SK-N-MC (cell line): ENCODE results near the gene IRF4.
"Not testable (repeated sequence)": the region's sequence is repeated elsewhere in the genome, so short reads cannot be mapped to it uniquely, and the experiment has no call there.

Experiments
- DNase-seq: peaks from one replicate; pipeline ENCODE4 v3.0.0-alpha.2; 2011; ENCODE audit warnings: low read depth, low spot score
- H3K27ac ChIP-seq: fragments of 200-600 bp; sonication (generic); 2 replicates; pipeline ENCODE4 v1.5.1; 2016; ENCODE audit warnings: mixed run types
- H3K36me3 ChIP-seq: fragments of 200-600 bp; sonication (generic); 2 replicates; pipeline ENCODE4 v1.6.1; 2017; ENCODE audit warnings: antibody characterized with exemption, low read length, mixed read lengths; ENCODE audit not compliant: insufficient read depth
- H3K4me3 ChIP-seq: fragments of 200-600 bp; sonication (generic); 2 replicates; pipeline ENCODE4 v1.5.1; 2016
- H3K9ac ChIP-seq: fragments of 200-600 bp; sonication (generic); 2 replicates; pipeline ENCODE4 v1.8.0; 2017; ENCODE audit warnings: mixed run types, mixed read lengths; ENCODE audit not compliant: insufficient read length
- H3K9me3 ChIP-seq: fragments of 200-600 bp; sonication (generic); 2 replicates; pipeline ENCODE4 v1.6.1; 2017; ENCODE audit warnings: low read depth, mild to moderate bottlenecking, antibody characterized with exemption, low read length, moderate library complexity, mixed read lengths
- EZH2 ChIP-seq: fragments of 200-600 bp; sonication (generic); IDR thresholded peaks from one replicate; pipeline ENCODE4 v1.6.1; 2017; ENCODE audit warnings: antibody characterized with exemption
- FOXP2 ChIP-seq: optimal IDR thresholded peaks from 2 replicates; pipeline ENCODE3; 2011; ENCODE audit warnings: mild to moderate bottlenecking, moderate library complexity; ENCODE audit not compliant: insufficient read depth; ENCODE audit errors: extremely low read length, control extremely low read depth
- POLR2AphosphoS5 ChIP-seq: IDR thresholded peaks from 2 replicates; pipeline ENCODE4 v1.6.1; 2012; ENCODE audit warnings: mild to moderate bottlenecking, low read depth, low read length, borderline replicate concordance

The IRF4 gene

GRCh38 chr6:414447-414846 lies 22.9 kb downstream of the IRF4 start:
- H3K27ac ChIP-seq: no peak overlapping the region
- TF ChIP-seq POLR2AphosphoS5: no peak
- H3K9ac ChIP-seq: no peak overlapping the region
- no peaks in the 10 kb centered on the region for H3K9me3 ChIP-seq
- no peak overlapping the region for H3K4me3 ChIP-seq
- no peak for DNase-seq
- no peaks in the 10 kb centered on the region for H3K36me3 ChIP-seq

- TF ChIP-seq FOXP2 (no peak), POLR2AphosphoS5 (no peak), EZH2 (no peak)
- Histone ChIP-seq H3K9me3 (no peaks in the 10 kb centered on the region), H3K9ac (no peak overlapping the region), H3K36me3 (no peaks in the 10 kb centered on the region), H3K4me3 (no peak overlapping the region), H3K27ac (no peak overlapping the region)
- DNase-seq: no peak
Measured at GRCh38 chr6:415087-415486, 23.5 kb downstream of the IRF4 start.

- DNase-seq: no peak
- Histone ChIP-seq H3K36me3 (no peaks in the 10 kb centered on the region), H3K9me3 (no peaks in the 10 kb centered on the region)
Measured at GRCh38 chr6:421211-421610, 29.7 kb downstream of the IRF4 start.

GRCh38 chr6:422433-423054 lies 31.0 kb downstream of the IRF4 start:
- no peak for TF ChIP-seq POLR2AphosphoS5
- no peak for TF ChIP-seq FOXP2
- no peak for TF ChIP-seq EZH2
- Histone ChIP-seq H3K9me3 (no peaks in the 10 kb centered on the region), H3K9ac (no peak overlapping the region), H3K4me3 (no peak overlapping the region), H3K27ac (no peak overlapping the region), H3K36me3 (no peaks in the 10 kb centered on the region)
- no peak for DNase-seq

More at GRCh38 chr6:421211-421610, 29.7 kb downstream of the IRF4 start:
- Histone ChIP-seq H3K27ac (no peak overlapping the region), H3K4me3 (no peak overlapping the region), H3K9ac (no peak overlapping the region)
- TF ChIP-seq FOXP2 (no peak), EZH2 (no peak), POLR2AphosphoS5 (no peak)

- Histone ChIP-seq H3K27ac (no peak overlapping the region), H3K9ac (no peak overlapping the region), H3K4me3 (no peak overlapping the region)
Measured at GRCh38 chr6:423055-423798, 31.7 kb downstream of the IRF4 start.

GRCh38 chr6:423799-424345 lies 32.3 kb downstream of the IRF4 start:
- Histone ChIP-seq H3K4me3 (no peak overlapping the region), H3K9me3 (no peaks in the 10 kb centered on the region), H3K27ac (no peak overlapping the region), H3K36me3 (no peaks in the 10 kb centered on the region), H3K9ac (no peak overlapping the region)
- TF ChIP-seq POLR2AphosphoS5 (no peak), EZH2 (no peak), FOXP2 (no peak)
- no peak for DNase-seq

More at GRCh38 chr6:423055-423798, 31.7 kb downstream of the IRF4 start:
- TF ChIP-seq POLR2AphosphoS5 (no peak), FOXP2 (no peak), EZH2 (no peak)
- H3K9me3 ChIP-seq: no peaks in the 10 kb centered on the region
- H3K36me3 ChIP-seq: no peaks in the 10 kb centered on the region
- no peak for DNase-seq

GRCh38 chr6:424741-425417 lies 33.3 kb downstream of the IRF4 start:
- Histone ChIP-seq H3K4me3 (no peak overlapping the region), H3K9ac (no peak overlapping the region), H3K9me3 (no peaks in the 10 kb centered on the region), H3K27ac (no peak overlapping the region), H3K36me3 (no peaks in the 10 kb centered on the region)
- DNase-seq: no peak
- TF ChIP-seq POLR2AphosphoS5: no peak
- no peak for TF ChIP-seq FOXP2
- no peak for TF ChIP-seq EZH2

GRCh38 chr6:425418-425788 lies 33.9 kb downstream of the IRF4 start:
- H3K4me3 ChIP-seq, H3K9ac ChIP-seq, H3K27ac ChIP-seq, H3K9me3 ChIP-seq, DNase-seq, H3K36me3 ChIP-seq: not testable (repeated sequence)

- H3K36me3 ChIP-seq, H3K9ac ChIP-seq, H3K4me3 ChIP-seq, H3K9me3 ChIP-seq, DNase-seq, H3K27ac ChIP-seq: not testable (repeated sequence)
Measured at GRCh38 chr6:426198-426738, 34.7 kb downstream of the IRF4 start.
